H54 (cell line): ENCODE data around the gene ARHGAP44.

Experiments used
- DNase-seq: peaks from one replicate; pipeline ENCODE4 v3.0.0; 2011; ENCODE audit warnings: low spot score, mixed read lengths; ENCODE audit not compliant: insufficient read length
- FAIRE-seq: peaks from 3 replicates; lab custom pipeline; 2011; peaks lifted over from hg19 to GRCh38; lab: Jason Lieb, UNC
- POLR2A ChIP-seq: IDR thresholded peaks from 2 replicates; pipeline ENCODE4 v1.6.1; 2011; ENCODE audit warnings: low read depth, mild to moderate bottlenecking, low read length

The ARHGAP44 gene

GRCh38 chr17:12936501-12936900 is 147.2 kb downstream of the ARHGAP44 start:
- DNase-seq (no peak), FAIRE-seq (no peak)
- TF ChIP-seq POLR2A = no peak

- FAIRE-seq (no peak), DNase-seq (no peak)
- TF ChIP-seq POLR2A = no peak
Measured at GRCh38 chr17:12940699-12941098, 151.4 kb downstream of the ARHGAP44 start.

GRCh38 chr17:12947047-12947446 is 157.7 kb downstream of the ARHGAP44 start:
- TF ChIP-seq POLR2A = no peak
- FAIRE-seq = no peak
- no peak for DNase-seq

GRCh38 chr17:12952012-12952411 is 162.7 kb downstream of the ARHGAP44 start:
- DNase-seq (no peak), FAIRE-seq (no peak)
- no peak for TF ChIP-seq POLR2A

- DNase-seq (no peak), FAIRE-seq (no peak)
- TF ChIP-seq POLR2A = no peak
Measured at GRCh38 chr17:12953156-12953555, 163.9 kb downstream of the ARHGAP44 start.

- DNase-seq (no peak), FAIRE-seq (no peak)
- no peak for TF ChIP-seq POLR2A
Measured at GRCh38 chr17:12955521-12955920, 166.2 kb downstream of the ARHGAP44 start.

GRCh38 chr17:12958786-12959185 is 169.5 kb downstream of the ARHGAP44 start:
- FAIRE-seq (no peak), DNase-seq (no peak)

GRCh38 chr17:12959441-12959840 is 170.1 kb downstream of the ARHGAP44 start:
- TF ChIP-seq POLR2A = no peak
- no peak for DNase-seq
- FAIRE-seq = no peak

More at GRCh38 chr17:12958786-12959185, 169.5 kb downstream of the ARHGAP44 start:
- TF ChIP-seq POLR2A = no peak

GRCh38 chr17:12961655-12962054 is 172.4 kb downstream of the ARHGAP44 start:
- no peak for FAIRE-seq

GRCh38 chr17:12963505-12963904 is 174.2 kb downstream of the ARHGAP44 start:
- no peak for FAIRE-seq
- no peak for DNase-seq
- TF ChIP-seq POLR2A = no peak

More at GRCh38 chr17:12961655-12962054, 172.4 kb downstream of the ARHGAP44 start:
- TF ChIP-seq POLR2A = no peak
- no peak for DNase-seq

- DNase-seq = no peak
- TF ChIP-seq POLR2A = no peak
- no peak for FAIRE-seq
Measured at GRCh38 chr17:12964162-12964561, 174.9 kb downstream of the ARHGAP44 start.

GRCh38 chr17:12964840-12965239 is 175.5 kb downstream of the ARHGAP44 start:
- TF ChIP-seq POLR2A = no peak
- DNase-seq = no peak
- FAIRE-seq = no peak

GRCh38 chr17:12965988-12966387 is 176.7 kb downstream of the ARHGAP44 start:
- TF ChIP-seq POLR2A = no peak
- no peak for FAIRE-seq
- DNase-seq = no peak

- FAIRE-seq (no peak), DNase-seq (no peak)
- TF ChIP-seq POLR2A = no peak
Measured at GRCh38 chr17:12966413-12966812, 177.1 kb downstream of the ARHGAP44 start.

GRCh38 chr17:12967962-12968361 is 178.7 kb downstream of the ARHGAP44 start:
- FAIRE-seq = no peak

More at GRCh38 chr17:12967962-12968361, 178.7 kb downstream of the ARHGAP44 start:
- no peak for TF ChIP-seq POLR2A
- DNase-seq = no peak
